GM12878 (cell line): ENCODE data around the gene EBP. TPM values are rescaled to one million over a fixed set of nuclear protein-coding genes. Genes with fewer than 3 reads are reported as not detected.

ENCODE experiments used
- ATAC-seq: fragments of 200-7000 bp; cut with Tn5 transposase; 3 replicates; pipeline ENCODE4 v1.9.1; 2020; ENCODE audit warnings: mild to moderate bottlenecking, moderate library complexity
- BruUV-seq: library from RNA; stranded (reverse); fragments of 400-500 nt; replicated peaks from 2 replicates; lab custom pipeline; 2021; lab: Mats Ljungman, UMichigan
- CTCF ChIA-PET: fragments of 300-600 bp; sonication (Branson Sonifier 250); formaldehyde crosslinking; extraction: SDS; loops from one replicate; lab custom pipeline; 2021; ENCODE audit warnings: inconsistent platforms; lab: Yijun Ruan, JAX
- POLR2A ChIA-PET: fragments of 350-600 bp; formaldehyde crosslinking; extraction: SDS; loops from one replicate; lab custom pipeline; 2021; ENCODE audit warnings: inconsistent platforms; lab: Charles Lee
- RAD21 ChIA-PET: fragments of 300-600 bp; sonication (Branson Sonifier 250); formaldehyde crosslinking; loops from one replicate; lab custom pipeline; 2023; ENCODE audit warnings: antibody characterized with exemption; ENCODE audit not compliant: unreplicated experiment; lab: Charles Lee
- SMC1A ChIA-PET: fragments of 300-600 bp; sonication (Branson Sonifier 250); formaldehyde crosslinking; loops from one replicate; lab custom pipeline; 2023; ENCODE audit not compliant: unreplicated experiment, uncharacterized antibody; lab: Charles Lee
- DNase-seq: peaks from one replicate; pipeline ENCODE4 v3.0.0-alpha.2; 2011; ENCODE audit warnings: low read depth, low spot score
- FAIRE-seq: peaks from 3 replicates; lab custom pipeline; 2011; peaks lifted over from hg19 to GRCh38; lab: Jason Lieb, UNC
- H2AFZ ChIP-seq: 2 replicates; pipeline ENCODE4 v1.6.0; 2011; ENCODE audit warnings: low read depth, low read length, control low read depth; ENCODE audit not compliant: control insufficient read depth
- H3K27ac ChIP-seq: 2 replicates; pipeline ENCODE4 v1.5.1; 2011; ENCODE audit warnings: control low read depth; ENCODE audit not compliant: control insufficient read depth, insufficient read depth
- H3K27me3 ChIP-seq, 2 experiments: replicated peaks in 1 of 2; 2 replicates each; pipeline versions ENCODE4 v1.6.0 to v1.6.1; 2011; ENCODE audit warnings: low read length in 1 of 2; ENCODE audit not compliant: control insufficient read depth in 2 of 2, insufficient read depth in 2 of 2
- H3K36me3 ChIP-seq, 2 experiments: 2 replicates each; pipeline ENCODE4 v1.5.1; 2011; ENCODE audit warnings: low read length in 1 of 2; ENCODE audit not compliant: control insufficient read depth in 2 of 2, insufficient read depth in 2 of 2
- H3K4me1 ChIP-seq: 2 replicates; pipeline ENCODE4 v1.6.1; 2011; ENCODE audit warnings: mild to moderate bottlenecking, low read length, moderate library complexity, mixed read lengths; ENCODE audit not compliant: control insufficient read depth, insufficient read depth
- H3K4me2 ChIP-seq: 2 replicates; pipeline ENCODE4 v1.6.0; 2011; ENCODE audit warnings: control low read depth; ENCODE audit not compliant: control insufficient read depth, insufficient read depth
- H3K4me3 ChIP-seq: fragments of 200-600 bp; sonication (generic); 2 replicates; pipeline ENCODE4 v1.5.1; 2016
- H3K79me2 ChIP-seq: 2 replicates; pipeline ENCODE4 v1.6.0; 2011; ENCODE audit warnings: low read length; ENCODE audit not compliant: control insufficient read depth, insufficient read depth
- H3K9ac ChIP-seq: 2 replicates; pipeline ENCODE4 v1.8.0; 2011; ENCODE audit warnings: low read length, control low read depth, mixed read lengths; ENCODE audit not compliant: control insufficient read depth, insufficient read depth
- H3K9me3 ChIP-seq: replicated peaks from 3 replicates; pipeline ENCODE4 v1.5.1; 2011; ENCODE audit warnings: mild to moderate bottlenecking, low read length; ENCODE audit not compliant: control insufficient read depth, insufficient read depth
- H4K20me1 ChIP-seq: 2 replicates; pipeline ENCODE4 v1.6.0; 2011; ENCODE audit not compliant: control insufficient read depth, insufficient read depth
- ATF2 ChIP-seq: IDR thresholded peaks from 2 replicates; pipeline ENCODE4 v1.6.1; 2012; ENCODE audit warnings: low read length, inconsistent platforms
- BCL11A ChIP-seq: IDR thresholded peaks from 2 replicates; pipeline ENCODE4 v1.6.1; 2011; ENCODE audit warnings: low read depth, low read length
- CBX5 ChIP-seq: sonication (generic); IDR thresholded peaks from 2 replicates; pipeline ENCODE4 v1.6.1; 2016; ENCODE audit warnings: low read depth, moderate library complexity, mild to moderate bottlenecking, inconsistent platforms
- CHD1 ChIP-seq: IDR thresholded peaks from 2 replicates; pipeline ENCODE4 v1.6.1; 2012; ENCODE audit warnings: low read depth, low read length, improper control_type of control experiment
- CTCF ChIP-seq, 3 experiments: IDR thresholded peaks in 2 of 3; conservative IDR thresholded peaks in 1 of 3; 2 replicates each; pipeline ENCODE4 v1.5.1; 2011; ENCODE audit warnings: low read depth in 3 of 3, low read length in 3 of 3, mild to moderate bottlenecking in 3 of 3, control low read depth in 2 of 3, moderate library complexity in 2 of 3, inconsistent platforms in 1 of 3, mixed read lengths in 1 of 3; ENCODE audit not compliant: control insufficient read depth in 2 of 3, insufficient read depth in 1 of 3; ENCODE audit errors: extremely low read depth in 1 of 3
- FOXM1 ChIP-seq: IDR thresholded peaks from 2 replicates; pipeline ENCODE4 v1.6.1; 2012; ENCODE audit warnings: low read depth, mild to moderate bottlenecking, inconsistent platforms, low read length, moderate library complexity
- IRF3 ChIP-seq: fragments of 450-650 bp; IDR thresholded peaks from 2 replicates; pipeline ENCODE4 v1.6.1; 2014; ENCODE audit warnings: mild to moderate bottlenecking
- MAX ChIP-seq: IDR thresholded peaks from 2 replicates; pipeline ENCODE4 v1.6.1; 2012; ENCODE audit warnings: low read depth, low read length, improper control_type of control experiment
- NFYA ChIP-seq: IDR thresholded peaks from 2 replicates; pipeline ENCODE4 v1.6.1; 2011; ENCODE audit warnings: low read depth, mild to moderate bottlenecking, low read length, improper control_type of control experiment, borderline replicate concordance
- PBX3 ChIP-seq: IDR thresholded peaks from 2 replicates; pipeline ENCODE4 v1.6.1; 2011; ENCODE audit warnings: mild to moderate bottlenecking, low read depth, low read length, moderate library complexity; ENCODE audit not compliant: insufficient replicate concordance
- PKNOX1 ChIP-seq: fragments of 450-650 bp; IDR thresholded peaks from 2 replicates; pipeline ENCODE4 v1.6.1; 2016; ENCODE audit warnings: mild to moderate bottlenecking
- POU2F2 ChIP-seq: IDR thresholded peaks from 3 replicates; pipeline ENCODE4 v1.6.1; 2011; ENCODE audit warnings: low read depth, mild to moderate bottlenecking, low read length, borderline replicate concordance
- RAD21 ChIP-seq: IDR thresholded peaks from 2 replicates; pipeline ENCODE4 v1.6.1; 2011; ENCODE audit warnings: mild to moderate bottlenecking, low read depth, low read length, moderate library complexity; ENCODE audit not compliant: insufficient read depth
- SIN3A ChIP-seq: IDR thresholded peaks from 2 replicates; pipeline ENCODE4 v1.6.1; 2012; ENCODE audit warnings: low read depth, low read length, improper control_type of control experiment
- SIX5 ChIP-seq: IDR thresholded peaks from 2 replicates; pipeline ENCODE4 v1.6.1; 2011; ENCODE audit warnings: mild to moderate bottlenecking, low read depth, low read length, moderate library complexity; ENCODE audit not compliant: severe bottlenecking
- SREBF2 ChIP-seq: IDR thresholded peaks from 2 replicates; pipeline ENCODE4 v1.6.1; 2012; ENCODE audit warnings: mild to moderate bottlenecking, low read length
- ZNF24 ChIP-seq: fragments of 450-650 bp; IDR thresholded peaks from 2 replicates; pipeline ENCODE4 v1.6.1; 2017; ENCODE audit warnings: antibody characterized with exemption, mild to moderate bottlenecking
- WGBS: methylation state at CpG from one replicate; pipeline ENCODE4 v1.1.6; 2016; ENCODE audit warnings: low lambda C conversion rate; ENCODE audit not compliant: insufficient replicate concordance, insufficient coverage; ENCODE audit errors: missing lambda C conversion rate; 5-methylcytosine and 5-hydroxymethylcytosine counted together
- in situ Hi-C: fragments of 300-500 bp; cut with MboI; formaldehyde crosslinking; loops from 9 replicates; pipeline ENCODE4 v1.14.3; 2018; ENCODE audit warnings: mixed read lengths
- intact Hi-C: fragments of 100-400 bp; cut with micrococcal nuclease; formaldehyde crosslinking; loops from one replicate; pipeline ENCODE4 v1.14.2; 2022; ENCODE audit not compliant: unreplicated experiment
- polyA plus RNA-seq, 11 experiments: library from polyadenylated mRNA; depleted of rRNA in 4 of 11; unstranded in 6 of 11; stranded (reverse) in 5 of 11; fragments of >200 nt; fragmentation: Nextera tagmentation in 4 of 11; fragmentation: Illumina TruSeq in 1 of 11; extraction: Ambion mirVana in 4 of 11; extraction: Trizol in 1 of 11; gene quantifications; 1 replicate in 1 of 11; 2 replicates in 10 of 11; pipeline versions ENCODE4 v1.2.1 to v1.2.3, GENCODE V29; 2011 to 2016; ENCODE audit warnings: inconsistent platforms in 2 of 11, missing spikeins in 2 of 11, low read depth in 1 of 11
- total RNA-seq, 4 experiments: library from RNA; depleted of rRNA in 3 of 4; stranded (reverse); fragments of >200 nt in 3 of 4; fragmentation: Illumina TruSeq in 1 of 4; extraction: Trizol in 1 of 4; gene quantifications; 2 replicates each; pipeline versions ENCODE4 v1.2.1 to v1.2.3, GENCODE V29; 2013 to 2021

The EBP gene
- total and polyA plus RNA-seq, 10 of the 15 experiments (the other 5 are each of a cell fraction or from before 2014, with no cell fraction given): 125 to 628 (median 180) TPM

GRCh38 chrX:48509245-48509590, 12.4 kb upstream of the EBP start (continued):
- TF ChIP-seq PBX3: no peak
- no peak for TF ChIP-seq POU2F2
- no peak for TF ChIP-seq RAD21
- no peak for TF ChIP-seq SIX5
- TF ChIP-seq CHD1: no peak
- TF ChIP-seq, all 136 proteins: peak for 0

- peak overlapping the region; percentile 79 for H3K4me3 ChIP-seq
- TF ChIP-seq SIN3A (no peak), NFYA (no peak), PKNOX1 (no peak), CTCF (IDR thresholded peaks at IDR 0.05 in 2 of 3, conservative IDR thresholded peaks at IDR 0.05 in 1 of 3; ENCODE audit: control insufficient read depth in 2 of 3, extremely low read depth in 1 of 3, insufficient read depth in 1 of 3, low read depth in 3 of 3, low read length in 3 of 3) (no peak), FOXM1 (no peak), SREBF2 (no peak), BCL11A (no peak), ZNF24 (no peak), CBX5 (no peak), MAX (no peak), IRF3 (no peak), ATF2 (no peak)
- TF ChIP-seq, all 136 proteins: peak for 0
- ChIA-PET CTCF (no interaction called here), RAD21 (no interaction called here), SMC1A (interaction anchor here (0.8 kb wide), 1 partner anchor 66 kb away, joined by 3 read pairs; no protein-coding TSS in a partner anchor), POLR2A (interaction anchor here (1.0 kb wide), 1 partner anchor 30 kb away, joined by 3 read pairs; the partner anchor contains the start of gene TBC1D25)
- WGBS: 45% methylated on average over 11 of the region's 11 CpGs
- H3K79me2 ChIP-seq: no peaks in the 10 kb centered on the region
- no peaks in the 10 kb centered on the region for H3K27me3 ChIP-seq
- DNase-seq: no peak
- no peak for ATAC-seq
- H3K27ac ChIP-seq: no peak overlapping the region
- no peaks in the 10 kb centered on the region; the same call in 1 of the 2 replicates for H3K4me1 ChIP-seq
- peak overlapping the region; percentile 49 for H3K4me2 ChIP-seq
- H3K9ac ChIP-seq: peak overlapping the region; percentile 61
- H3K9me3 ChIP-seq: no peaks in the 10 kb centered on the region
- no peak for FAIRE-seq
- H3K36me3 ChIP-seq: no peaks in the 10 kb centered on the region
- intact Hi-C loops (loop anchor here (2.0 kb wide), 1 partner anchor 33 kb away; the partner anchor contains the start of gene FTSJ1), in situ Hi-C loops (no loop called here)
- H2AFZ ChIP-seq: 0 out of 2 replicates have a peak overlapping the region, but pooled peaks have one; percentile 9
- BruUV-seq: no TSS peak
- no peaks in the 10 kb centered on the region for H4K20me1 ChIP-seq
Measured at GRCh38 chrX:48509619-48510018, 12.0 kb upstream of the EBP start.
